IPS-18a (cell line): Measurements from ENCODE around the gene CRTC1.
A peak's percentile ranks its signal among the peaks of the same experiment; 100 is the strongest.

Experiments
- H3K27ac ChIP-seq: one replicate; pipeline ENCODE4 v1.5.1; 2013; ENCODE audit warnings: low read length
- H3K27me3 ChIP-seq: one replicate; pipeline ENCODE4 v1.6.1; 2013; ENCODE audit warnings: mild to moderate bottlenecking, low read length; ENCODE audit not compliant: control insufficient read depth, insufficient read depth
- H3K36me3 ChIP-seq: one replicate; pipeline ENCODE4 v1.6.1; 2013; ENCODE audit warnings: low read depth, low read length; ENCODE audit not compliant: control insufficient read depth
- H3K4me1 ChIP-seq: one replicate; pipeline ENCODE4 v1.6.1; 2013; ENCODE audit warnings: low read depth, low read length; ENCODE audit not compliant: control insufficient read depth
- H3K4me3 ChIP-seq: one replicate; pipeline ENCODE4 v1.5.1; 2013; ENCODE audit warnings: low read length
- H3K9ac ChIP-seq: one replicate; pipeline ENCODE4 v1.6.1; 2013; ENCODE audit warnings: mild to moderate bottlenecking, low read length, moderate library complexity
- H3K9me3 ChIP-seq: one replicate; pipeline ENCODE4 v1.6.1; 2013; ENCODE audit warnings: low read depth, low read length; ENCODE audit not compliant: control insufficient read depth

The CRTC1 gene

GRCh38 chr19:18778826-18779495 lies 95.5 kb downstream of the CRTC1 start:
- Histone ChIP-seq H3K4me1 (no peaks in the 10 kb centered on the region), H3K27ac (no peak overlapping the region), H3K9me3 (no peaks in the 10 kb centered on the region), H3K27me3 (peaks cover 99% of the 10 kb centered on the region), H3K4me3 (no peak overlapping the region), H3K36me3 (no peaks in the 10 kb centered on the region), H3K9ac (no peak overlapping the region)

GRCh38 chr19:18780081-18780480 lies 96.6 kb downstream of the CRTC1 start:
- Histone ChIP-seq H3K27me3 (peaks cover 99% of the 10 kb centered on the region), H3K4me3 (no peak overlapping the region), H3K9ac (no peak overlapping the region), H3K36me3 (no peaks in the 10 kb centered on the region), H3K9me3 (no peaks in the 10 kb centered on the region), H3K27ac (no peak overlapping the region), H3K4me1 (no peaks in the 10 kb centered on the region)

GRCh38 chr19:18780631-18781030 lies 97.2 kb downstream of the CRTC1 start:
- Histone ChIP-seq H3K9me3 (no peaks in the 10 kb centered on the region), H3K27ac (no peak overlapping the region), H3K4me1 (no peaks in the 10 kb centered on the region), H3K4me3 (no peak overlapping the region), H3K27me3 (peaks cover 98% of the 10 kb centered on the region), H3K36me3 (no peaks in the 10 kb centered on the region), H3K9ac (no peak overlapping the region)

- Histone ChIP-seq H3K9ac (no peak overlapping the region), H3K36me3 (no peaks in the 10 kb centered on the region), H3K4me3 (no peak overlapping the region), H3K4me1 (no peaks in the 10 kb centered on the region), H3K27ac (no peak overlapping the region), H3K27me3 (peaks cover 98% of the 10 kb centered on the region), H3K9me3 (no peaks in the 10 kb centered on the region)
These were observed 97.6 kb downstream of the CRTC1 start for GRCh38 chr19:18781047-18781600.

- H3K4me3 ChIP-seq, result no peak overlapping the region
- no peak overlapping the region for H3K9ac ChIP-seq
- H3K9me3 ChIP-seq, result no peaks in the 10 kb centered on the region
- H3K36me3 ChIP-seq, result no peaks in the 10 kb centered on the region
- no peak overlapping the region for H3K27ac ChIP-seq
- peaks cover 98% of the 10 kb centered on the region for H3K27me3 ChIP-seq
- no peaks in the 10 kb centered on the region for H3K4me1 ChIP-seq
These were observed 98.5 kb downstream of the CRTC1 start for GRCh38 chr19:18781885-18782527.

- Histone ChIP-seq H3K9ac (no peak overlapping the region), H3K27me3 (peaks cover 99% of the 10 kb centered on the region), H3K9me3 (no peaks in the 10 kb centered on the region), H3K27ac (no peak overlapping the region), H3K4me3 (no peak overlapping the region), H3K36me3 (no peaks in the 10 kb centered on the region), H3K4me1 (no peaks in the 10 kb centered on the region)
These were observed 99.2 kb downstream of the CRTC1 start for GRCh38 chr19:18782559-18783225.

GRCh38 chr19:18783958-18784785 lies 100.7 kb downstream of the CRTC1 start:
- peaks cover 99% of the 10 kb centered on the region for H3K27me3 ChIP-seq

GRCh38 chr19:18784786-18785120 lies 101.3 kb downstream of the CRTC1 start:
- no peaks in the 10 kb centered on the region for H3K4me1 ChIP-seq
- H3K9me3 ChIP-seq, result no peaks in the 10 kb centered on the region
- H3K36me3 ChIP-seq, result no peaks in the 10 kb centered on the region
- H3K27me3 ChIP-seq, result peaks cover 99% of the 10 kb centered on the region
- H3K4me3 ChIP-seq, result no peak overlapping the region
- no peak overlapping the region for H3K27ac ChIP-seq
- no peak overlapping the region for H3K9ac ChIP-seq

More at GRCh38 chr19:18783958-18784785, 100.7 kb downstream of the CRTC1 start:
- Histone ChIP-seq H3K4me3 (no peak overlapping the region), H3K36me3 (no peaks in the 10 kb centered on the region), H3K4me1 (no peaks in the 10 kb centered on the region), H3K9me3 (no peaks in the 10 kb centered on the region), H3K27ac (no peak overlapping the region), H3K9ac (no peak overlapping the region)

GRCh38 chr19:18785179-18786124 lies 102.0 kb downstream of the CRTC1 start:
- no peaks in the 10 kb centered on the region for H3K4me1 ChIP-seq
- no peaks in the 10 kb centered on the region for H3K9me3 ChIP-seq
- peaks cover 99% of the 10 kb centered on the region for H3K27me3 ChIP-seq
- no peak overlapping the region for H3K9ac ChIP-seq
- H3K4me3 ChIP-seq, result peak overlapping the region; percentile 47
- no peak overlapping the region for H3K27ac ChIP-seq
- H3K36me3 ChIP-seq, result no peaks in the 10 kb centered on the region

- Histone ChIP-seq H3K9me3 (no peaks in the 10 kb centered on the region), H3K9ac (no peak overlapping the region), H3K4me1 (no peaks in the 10 kb centered on the region), H3K36me3 (no peaks in the 10 kb centered on the region), H3K4me3 (no peak overlapping the region), H3K27me3 (peaks cover 99% of the 10 kb centered on the region), H3K27ac (no peak overlapping the region)
These were observed 105.3 kb downstream of the CRTC1 start for GRCh38 chr19:18788529-18789421.
